ENCODE measurements around the gene TSPOAP1.

The TSPOAP1 gene

GRCh38 chr17:58315281-58315711 is 13.3 kb downstream of the TSPOAP1 start:
- no peak for DNase-seq

DNA sequence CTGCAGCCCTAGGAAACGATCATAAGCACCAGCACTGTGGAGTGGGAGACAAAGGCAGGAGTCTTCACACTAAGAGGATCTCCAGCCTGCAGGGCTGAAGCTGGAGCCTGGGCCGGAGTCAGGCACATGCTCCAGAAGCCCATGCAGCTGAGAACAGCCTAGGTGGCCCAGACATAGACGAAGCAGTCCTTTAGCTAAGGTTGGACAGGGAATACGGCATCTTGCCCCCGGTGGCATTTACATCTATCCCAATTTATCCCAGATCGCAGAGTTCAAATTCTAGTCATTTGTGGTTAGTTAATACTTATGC is 13.9 kb downstream of the TSPOAP1 start:
- DNase-seq, result no peak

DNA sequence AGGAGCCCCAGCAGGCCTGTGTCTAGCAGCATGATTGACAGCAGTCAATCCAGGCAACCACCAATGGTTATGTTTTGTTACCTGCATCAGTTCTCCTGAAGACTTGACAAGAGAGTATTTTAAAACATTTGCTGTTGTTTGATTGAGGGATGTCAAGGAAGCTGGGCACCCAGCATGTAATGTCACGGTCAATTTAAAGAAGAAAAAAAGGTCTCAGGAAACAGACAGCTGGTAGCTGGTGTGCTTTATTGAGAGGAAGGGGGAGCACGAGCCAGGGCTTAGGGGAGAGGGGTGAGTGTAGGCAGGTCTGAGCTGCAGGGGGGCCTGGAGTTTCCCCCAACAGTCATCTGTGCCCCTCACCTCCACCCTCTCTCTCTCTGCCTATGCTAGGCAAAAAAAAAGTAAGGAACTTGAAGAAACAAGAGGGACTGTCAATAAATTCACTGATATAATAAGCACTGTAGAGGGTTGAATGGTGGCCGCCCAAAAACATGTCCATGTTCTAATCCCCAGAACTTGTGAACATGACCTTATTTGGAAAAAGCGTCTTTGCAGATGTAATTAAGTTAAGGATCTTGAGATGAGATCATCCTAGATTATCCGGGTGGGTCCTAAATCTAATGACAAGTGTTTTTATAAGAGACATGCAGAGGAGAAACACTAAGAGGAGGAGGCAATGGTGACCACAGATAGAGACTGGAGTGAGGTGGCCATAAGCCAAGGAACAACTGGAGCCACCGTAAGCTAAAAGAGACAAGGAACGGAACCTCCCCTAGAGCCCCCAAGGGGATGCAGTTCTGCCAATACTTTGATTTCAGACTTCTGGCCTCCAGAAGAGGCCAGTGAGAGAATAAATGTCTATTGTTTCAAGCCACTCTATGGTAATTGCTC is 14.5 kb downstream of the TSPOAP1 start:
- DNase-seq, result no peak

DNA sequence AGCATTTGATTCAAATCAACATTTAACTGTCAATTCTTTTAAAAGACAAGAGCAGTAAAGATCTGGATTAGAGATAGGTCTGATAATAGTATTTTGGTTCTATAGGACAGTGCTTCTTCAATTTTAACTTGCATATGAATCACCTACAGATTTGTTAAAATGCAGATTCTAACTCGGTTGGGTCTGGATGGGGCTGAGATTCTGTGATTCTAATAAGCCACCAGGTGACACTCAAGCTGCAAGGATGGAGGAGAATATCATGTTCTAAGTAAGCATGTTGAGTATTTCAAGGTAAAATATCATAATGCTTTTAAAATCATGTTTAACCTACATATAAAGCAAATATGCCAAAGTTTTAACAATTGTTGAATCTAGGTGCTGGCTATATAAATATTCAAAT is 15.8 kb downstream of the TSPOAP1 start:
- DNase-seq, result no peak

- DNase-seq, result no peak
Measured at GRCh38 chr17:58312021-58312630, 16.5 kb downstream of the TSPOAP1 start.

- DNase-seq, result no peak
Measured at GRCh38 chr17:58311429-58311894, 17.1 kb downstream of the TSPOAP1 start.

DNA sequence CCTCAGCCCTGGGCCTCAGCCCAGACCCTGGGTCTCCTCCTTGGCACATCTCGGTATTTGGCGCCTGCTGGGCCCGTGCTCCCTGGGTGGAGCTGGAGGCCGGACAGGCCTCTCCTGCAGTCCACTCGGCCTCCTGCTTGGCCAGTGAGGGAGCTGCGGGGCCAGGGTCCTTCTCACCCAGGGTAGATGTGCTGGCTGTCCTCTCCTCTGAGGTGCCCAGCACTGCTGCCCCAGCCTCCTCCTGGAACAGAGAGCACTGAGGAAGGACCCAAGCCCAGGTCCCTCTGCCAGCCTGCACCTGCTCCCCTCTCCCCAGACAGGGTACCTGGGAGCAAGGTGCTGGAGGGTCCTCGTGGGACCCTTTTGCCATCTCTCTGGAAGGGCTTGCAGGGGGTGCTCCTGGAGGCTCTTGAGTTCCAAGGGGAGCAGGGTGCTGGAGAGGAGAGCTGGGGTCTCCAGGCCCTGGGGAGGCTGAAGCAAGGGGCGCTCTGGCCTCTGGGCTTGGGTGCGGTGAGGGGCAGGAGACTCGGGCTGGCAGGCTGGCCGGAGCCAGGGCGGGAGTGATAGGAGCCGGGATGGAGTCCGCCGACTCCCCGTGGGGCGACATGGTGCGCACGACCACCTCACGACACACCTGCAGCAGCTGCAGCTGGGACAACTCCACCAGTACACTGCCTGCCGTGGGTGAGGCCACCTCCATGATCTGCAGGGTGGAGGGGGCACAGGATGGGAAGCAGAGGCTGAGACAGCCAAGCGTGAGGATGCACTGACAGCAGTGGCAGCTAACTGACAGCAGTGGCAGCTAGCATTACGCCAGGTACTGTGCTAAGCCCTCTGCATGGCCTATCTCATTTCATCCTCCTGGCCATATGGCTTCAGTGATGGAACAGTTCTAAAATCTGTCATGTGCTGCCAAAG is 17.8 kb downstream of the TSPOAP1 start:
- DNase-seq, result no peak

DNA sequence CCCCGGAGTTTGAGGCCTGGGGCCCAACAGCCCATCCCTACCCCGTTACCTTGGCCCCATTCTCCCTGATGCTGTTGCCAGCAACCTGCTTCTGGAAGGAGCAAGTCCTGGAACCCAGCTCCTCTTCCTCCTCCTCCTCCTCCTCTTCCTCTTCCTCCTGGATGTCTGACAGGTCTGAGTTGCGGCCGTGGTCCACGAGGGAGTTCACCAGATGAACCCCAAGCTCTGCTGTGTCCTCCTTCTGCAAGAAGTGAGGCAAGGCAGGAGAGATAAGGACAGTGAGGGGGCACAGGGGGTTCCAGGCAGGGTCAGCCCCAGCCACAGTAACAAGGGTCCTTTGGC is 18.7 kb downstream of the TSPOAP1 start:
- no peak for DNase-seq

DNA sequence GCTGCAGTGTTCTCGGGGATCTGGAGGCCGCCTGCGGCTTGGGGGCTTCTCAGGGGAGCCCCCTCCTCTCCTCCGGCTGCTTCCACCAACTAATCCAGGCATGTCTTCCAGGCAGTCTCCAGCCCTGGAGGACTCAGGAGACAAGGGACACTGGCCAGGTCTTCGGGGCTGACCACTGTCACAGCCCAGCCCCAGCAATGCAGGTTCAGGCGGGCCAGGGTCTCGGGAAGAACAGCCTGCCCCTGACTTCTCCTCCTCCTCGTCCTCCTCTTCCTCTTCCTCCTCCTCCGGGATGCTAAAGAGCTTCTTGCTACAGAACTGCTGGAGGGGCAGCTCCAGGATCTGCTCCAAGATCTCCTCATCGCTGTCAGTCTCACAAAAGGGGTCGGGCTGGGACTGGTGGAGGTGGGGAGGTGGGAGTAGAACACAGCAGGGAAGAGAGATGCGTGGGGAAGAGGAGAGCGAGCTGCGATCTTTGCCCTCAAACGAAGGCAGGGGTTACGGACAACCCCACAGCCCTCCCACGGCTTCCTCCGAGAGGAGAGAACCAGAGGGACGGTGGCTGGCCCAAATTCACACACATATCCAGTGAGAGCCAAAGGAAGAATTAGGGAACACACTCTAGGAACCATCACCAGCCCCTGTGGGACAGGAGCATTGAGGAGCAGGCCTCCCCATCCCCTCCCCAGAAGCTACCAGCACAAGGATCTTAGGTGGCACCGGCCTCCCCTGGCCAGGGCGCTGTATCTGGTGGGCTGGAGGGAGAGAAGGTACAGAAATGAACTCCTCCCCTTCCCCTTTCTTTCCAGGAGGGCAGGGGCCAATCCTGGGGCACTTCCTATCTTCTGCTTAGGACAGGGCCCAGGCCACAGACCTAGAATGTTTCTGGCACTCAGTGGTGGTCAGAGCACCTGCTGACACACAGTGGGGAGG is 19.3 kb downstream of the TSPOAP1 start:
- no peak for DNase-seq

GRCh38 chr17:58308173-58308984 is 20.2 kb downstream of the TSPOAP1 start:
- DNase-seq, result no peak

GRCh38 chr17:58307468-58308172 is 21.0 kb downstream of the TSPOAP1 start:
- DNase-seq, result no peak

DNA sequence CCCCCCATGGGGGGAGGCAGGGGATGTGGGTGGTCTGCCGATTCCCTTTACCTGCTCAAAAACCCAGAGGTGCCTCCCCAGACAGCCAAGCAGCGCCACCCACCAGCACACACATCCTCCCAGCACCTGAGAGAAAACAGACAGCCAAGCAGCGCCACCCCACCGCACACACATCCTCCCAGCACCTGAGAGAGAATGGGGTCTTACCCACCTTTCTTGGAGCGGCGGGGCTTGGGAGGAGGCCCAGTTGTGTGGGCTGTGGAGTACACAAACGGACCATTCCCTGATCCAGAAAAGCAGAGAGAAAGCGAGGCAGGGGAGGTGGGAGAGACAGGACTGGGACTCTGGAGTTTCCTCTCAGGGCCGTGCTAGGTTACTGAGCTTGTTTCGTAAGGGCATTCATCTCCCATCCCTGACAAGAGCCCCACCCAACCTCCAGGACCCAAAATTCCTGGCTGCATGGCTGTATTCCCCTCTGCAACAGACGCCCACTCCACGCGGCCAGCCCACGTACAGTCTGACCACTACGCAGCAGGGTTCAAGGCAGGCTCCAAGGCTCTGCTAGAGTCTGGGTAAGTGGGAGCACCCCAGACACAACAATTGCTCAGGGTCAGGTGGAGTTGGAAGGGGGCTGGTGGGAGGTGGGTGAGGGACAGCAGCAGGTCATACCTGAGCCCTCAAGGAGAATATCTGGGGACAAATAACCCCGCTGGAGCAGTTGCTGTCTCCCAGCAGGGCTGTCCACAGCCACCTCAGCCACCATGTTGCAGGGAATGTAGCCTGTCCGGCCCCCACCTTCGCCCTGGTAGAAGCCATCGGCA is 22.3 kb downstream of the TSPOAP1 start:
- DNase-seq, result no peak

DNA sequence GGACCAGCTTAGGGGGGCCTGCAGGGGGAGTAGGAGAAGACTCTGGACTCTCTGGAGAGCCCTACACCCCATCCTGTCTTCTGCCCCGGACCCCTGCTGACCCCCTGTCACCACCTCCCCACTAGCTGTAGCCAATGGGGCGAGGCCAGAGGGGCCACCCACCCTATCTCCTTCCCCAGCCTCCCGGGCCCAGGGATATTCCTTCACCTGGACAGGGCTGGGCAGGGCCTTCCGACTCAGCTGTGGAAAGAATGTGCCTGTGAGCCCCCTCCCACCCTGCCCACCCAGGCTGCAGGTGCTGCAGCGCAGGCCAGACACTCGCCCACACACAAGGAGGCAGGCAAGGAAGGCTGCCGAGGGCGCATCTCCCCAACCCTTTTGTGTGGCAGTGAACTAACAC is 23.0 kb downstream of the TSPOAP1 start:
- DNase-seq, result no peak

DNA sequence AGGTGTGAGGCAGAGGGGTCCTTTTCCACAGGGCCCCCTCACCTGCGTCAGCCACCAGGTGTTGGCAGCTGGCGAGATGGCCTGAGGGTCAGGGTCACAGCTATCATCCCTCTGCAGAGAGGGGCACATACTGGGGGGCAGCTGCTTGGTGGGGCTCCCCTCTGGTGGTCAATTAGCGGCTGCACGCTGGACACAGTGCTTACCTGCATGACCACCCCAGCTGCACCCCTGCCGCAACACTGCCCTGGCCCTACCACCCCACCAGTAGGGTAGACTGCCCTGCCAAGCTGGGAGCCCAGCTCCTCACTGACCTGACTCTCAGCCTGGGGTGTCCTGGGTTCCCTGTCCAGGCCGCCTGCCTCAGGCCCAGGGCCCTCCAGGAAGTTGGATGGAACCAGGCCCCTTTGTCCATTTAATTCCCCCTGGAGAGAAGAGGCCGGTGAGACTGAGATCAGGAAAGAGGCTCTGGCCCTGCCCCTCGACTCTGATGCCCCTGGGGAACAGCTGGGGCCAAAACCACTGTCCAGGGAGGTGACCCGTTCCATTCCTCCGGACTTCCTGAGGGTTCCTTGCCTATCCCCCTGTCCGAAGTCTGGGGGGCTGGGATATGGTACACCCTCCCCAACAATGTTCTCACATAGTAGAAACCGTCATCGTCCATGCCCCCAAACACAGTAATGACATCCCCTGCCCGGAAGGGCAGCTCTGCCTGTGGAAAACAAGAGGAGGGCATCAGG is 23.7 kb downstream of the TSPOAP1 start:
- DNase-seq, result no peak

DNA sequence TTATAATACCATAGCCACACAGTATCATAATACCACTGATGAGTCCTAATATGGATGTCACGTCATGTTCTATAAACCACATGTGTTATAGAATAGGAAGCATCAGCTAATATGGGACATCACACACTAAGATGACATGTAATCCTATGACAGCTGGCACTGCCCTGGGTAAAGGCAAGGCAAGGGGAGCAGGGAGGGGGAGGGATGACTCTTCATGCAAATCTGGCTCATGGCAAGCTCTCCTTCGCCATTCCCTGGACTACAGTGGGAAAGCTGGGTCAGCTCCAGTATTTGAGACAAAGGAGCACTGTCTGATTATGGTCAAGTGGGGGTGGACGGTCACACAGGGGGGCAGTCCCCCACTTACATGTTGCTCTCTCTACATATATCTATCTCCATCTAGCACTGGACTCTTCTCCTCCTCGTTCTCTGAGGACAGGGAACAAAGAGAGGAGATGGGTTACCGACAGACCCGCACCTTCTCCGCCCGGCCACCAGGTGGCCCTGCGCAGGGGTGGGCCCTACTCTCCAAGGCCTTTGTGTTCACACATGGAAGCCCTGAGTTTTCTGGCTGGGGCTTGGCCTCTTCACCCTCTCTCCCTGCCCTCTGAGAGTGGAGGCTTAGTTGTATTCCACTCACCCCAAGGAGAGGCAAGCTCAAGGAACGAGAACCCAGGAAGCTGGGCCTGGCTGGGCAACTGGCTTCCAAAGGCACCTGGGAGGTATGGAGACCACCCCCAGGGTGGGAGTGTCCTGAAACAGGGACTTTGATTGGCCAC is 24.4 kb downstream of the TSPOAP1 start:
- DNase-seq, result peak; percentile 38

DNA sequence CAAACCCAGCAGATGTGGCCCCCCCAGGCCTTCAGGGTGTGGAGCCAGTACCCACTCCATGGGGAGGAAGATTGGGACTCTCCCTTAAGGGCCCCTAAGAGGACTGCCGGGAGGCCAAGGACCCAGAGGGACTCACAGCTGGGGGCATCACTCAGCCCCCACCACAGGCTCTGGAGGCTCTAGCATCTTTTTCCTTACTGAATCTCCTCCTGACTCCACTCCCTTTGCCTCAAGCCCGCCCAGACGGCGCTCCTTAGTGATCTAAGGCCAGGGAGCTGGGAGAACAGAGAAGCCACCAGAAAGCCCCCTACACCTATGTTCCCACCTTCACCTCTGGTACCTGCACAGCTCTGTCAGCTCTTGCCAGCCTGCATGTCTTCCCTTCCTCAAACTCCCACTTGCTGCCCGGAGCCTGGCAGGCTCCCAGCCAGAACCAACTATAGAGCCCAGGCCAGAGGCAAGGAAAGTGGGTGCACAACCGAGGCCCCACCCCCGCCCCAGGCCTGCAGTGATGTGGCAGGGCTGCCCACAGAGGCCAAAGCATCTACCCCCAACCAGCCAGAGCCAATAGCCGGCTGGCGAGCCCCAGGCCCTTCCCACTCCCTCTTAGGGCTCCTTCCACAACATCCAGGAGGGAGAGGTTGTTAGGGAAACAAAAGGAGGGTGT is 25.5 kb downstream of the TSPOAP1 start:
- DNase-seq, result no peak

DNA sequence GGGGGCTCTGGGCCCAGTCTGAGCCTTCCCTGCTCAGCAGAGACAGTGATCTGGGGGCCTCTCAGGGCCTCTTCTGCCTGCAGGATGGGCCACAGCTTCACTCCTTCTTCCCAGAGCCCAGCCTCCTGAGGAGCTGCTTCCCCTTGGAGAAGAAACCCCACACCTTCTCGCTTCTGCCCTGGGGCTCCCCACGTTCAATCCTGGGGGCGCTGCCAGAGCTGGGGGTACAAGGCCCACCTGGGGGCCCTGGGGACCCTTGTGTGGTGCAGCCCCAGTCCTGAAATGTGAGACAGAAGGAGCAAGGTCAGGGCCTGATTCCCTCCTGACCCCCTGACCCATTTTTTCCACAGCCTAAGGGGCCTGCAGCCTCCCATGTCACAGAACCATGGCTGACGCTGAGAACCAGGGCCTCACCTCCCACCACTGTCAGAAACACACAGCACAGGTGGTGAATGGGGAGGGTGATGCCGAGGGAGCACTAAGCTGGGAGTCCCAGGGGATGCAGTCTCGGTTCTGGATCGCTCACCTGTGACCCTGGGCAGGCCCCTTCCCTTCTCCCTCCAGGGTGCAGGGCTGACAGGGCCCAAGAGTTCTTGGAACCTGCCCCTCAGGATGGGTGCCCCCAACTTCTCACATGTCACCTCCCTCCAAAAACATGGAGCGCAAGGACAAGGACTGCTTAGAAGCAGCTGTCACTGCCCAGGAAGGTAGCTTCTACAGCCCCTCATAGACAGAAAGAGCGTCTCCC is 26.2 kb downstream of the TSPOAP1 start:
- DNase-seq, result no peak
